HepG2 (cell line): ENCODE measurements around the gene GPATCH4. TPM values are rescaled to one million over a fixed set of nuclear protein-coding genes. Genes with fewer than 3 reads are reported as not detected.

ENCODE experiments used
- BCLAF1 ChIP-seq: fragments of 450-650 bp; IDR thresholded peaks from 2 replicates; pipeline ENCODE4 v1.6.1; 2017; ENCODE audit warnings: mild to moderate bottlenecking
- JUN ChIP-seq: sonication (generic); formaldehyde crosslinking; IDR thresholded peaks from 2 replicates; pipeline ENCODE4 v1.4.0; 2020; ENCODE audit warnings: mild to moderate bottlenecking, missing genetic modification reagents
- MTERF4 ChIP-seq: sonication (generic); formaldehyde crosslinking; IDR thresholded peaks from 2 replicates; pipeline ENCODE4 v1.8.0; 2023; ENCODE audit warnings: mild to moderate bottlenecking, missing genetic modification reagents
- PHB2 ChIP-seq: fragments of 450-650 bp; IDR thresholded peaks from 2 replicates; pipeline ENCODE4 v1.6.1; 2018; ENCODE audit not compliant: partially characterized antibody
- PRPF4 ChIP-seq: fragments of 200-400 bp; formaldehyde crosslinking; IDR thresholded peaks from 2 replicates; pipeline ENCODE4 v1.6.1; 2016; ENCODE audit warnings: low read length, low read depth; ENCODE audit not compliant: poor library complexity, severe bottlenecking
- RXRB ChIP-seq: IDR thresholded peaks from 2 replicates; pipeline ENCODE4 v1.6.1; 2016; ENCODE audit warnings: borderline replicate concordance, missing genetic modification reagents, missing compliant biosample characterization
- SCMH1 ChIP-seq: sonication (generic); formaldehyde crosslinking; IDR thresholded peaks from 2 replicates; pipeline ENCODE4 v1.9.0; 2021; ENCODE audit warnings: missing genetic modification reagents, mild to moderate bottlenecking, borderline replicate concordance
- SKI ChIP-seq: fragments of 450-650 bp; IDR thresholded peaks from one replicate; pipeline ENCODE4 v1.6.1; 2018; ENCODE audit warnings: mild to moderate bottlenecking; ENCODE audit not compliant: partially characterized antibody
- SNAPC2 ChIP-seq: sonication (generic); formaldehyde crosslinking; IDR thresholded peaks from 2 replicates; pipeline ENCODE4 v1.8.1; 2022; ENCODE audit warnings: mild to moderate bottlenecking, missing genetic modification reagents
- SYNCRIP ChIP-seq: fragments of 200-400 bp; formaldehyde crosslinking; IDR thresholded peaks from 2 replicates; pipeline ENCODE4 v1.6.1; 2018; ENCODE audit warnings: mild to moderate bottlenecking, low read depth, low read length; ENCODE audit not compliant: insufficient read depth
- U2AF1 ChIP-seq: fragments of 200-400 bp; formaldehyde crosslinking; optimal IDR thresholded peaks from 2 replicates; pipeline ENCODE3; 2017; ENCODE audit warnings: mild to moderate bottlenecking, low read depth, low read length
- U2AF2 ChIP-seq: fragments of 200-400 bp; formaldehyde crosslinking; IDR thresholded peaks from 2 replicates; pipeline ENCODE4 v1.6.1; 2017; ENCODE audit warnings: low read depth, mild to moderate bottlenecking, low read length
- UBTF ChIP-seq: sonication (generic); formaldehyde crosslinking; IDR thresholded peaks from 2 replicates; pipeline ENCODE4 v1.4.0; 2020; ENCODE audit warnings: mild to moderate bottlenecking, missing genetic modification reagents
- ZBTB3 ChIP-seq: sonication (generic); formaldehyde crosslinking; IDR thresholded peaks from 2 replicates; pipeline ENCODE4 v1.4.0; 2020; ENCODE audit warnings: low read depth, mild to moderate bottlenecking, moderate library complexity, missing genetic modification reagents, borderline replicate concordance
- ZNF256 ChIP-seq: sonication (generic); formaldehyde crosslinking; conservative IDR thresholded peaks from 2 replicates; pipeline ENCODE4 v1.4.0; 2020; ENCODE audit warnings: missing genetic modification reagents
- ZNF337 ChIP-seq: sonication (generic); formaldehyde crosslinking; IDR thresholded peaks from 2 replicates; pipeline ENCODE4 v1.5.1; 2020; ENCODE audit warnings: missing genetic modification reagents, low read depth, mild to moderate bottlenecking, borderline replicate concordance
- ZNF652 ChIP-seq: IDR thresholded peaks from 2 replicates; pipeline ENCODE4 v1.6.1; 2016; ENCODE audit warnings: low read depth, borderline replicate concordance
- ZNF670 ChIP-seq: sonication (generic); formaldehyde crosslinking; IDR thresholded peaks from 2 replicates; pipeline ENCODE4 v1.8.0; 2022; ENCODE audit warnings: mild to moderate bottlenecking, missing genetic modification reagents, borderline replicate concordance
- polyA plus RNA-seq, 8 experiments: library from polyadenylated mRNA; depleted of rRNA in 3 of 8; stranded (reverse) in 7 of 8; unstranded in 1 of 8; fragments of >200 nt; fragmentation: Illumina TruSeq in 4 of 8; extraction: Trizol in 4 of 8; gene quantifications; 2 replicates each; pipeline versions ENCODE4 v1.2.1 to v1.2.3, GENCODE V29; 2011 to 2016; ENCODE audit warnings: low read depth in 4 of 8, missing spikeins in 1 of 8, mixed read lengths in 1 of 8; ENCODE audit not compliant: insufficient read depth in 1 of 8
- total RNA-seq, 5 experiments: library from RNA; depleted of rRNA; stranded (reverse); fragments of >200 nt; fragmentation: Illumina TruSeq; extraction: Trizol; gene quantifications; 2 replicates each; pipeline ENCODE4 v1.2.3, GENCODE V29; 2016; ENCODE audit warnings: low read depth in 1 of 5
- TF ChIP-seq, protein P1 (sequence below), 2 experiments: IDR thresholded peaks; 2 replicates each; pipeline ENCODE4 v1.6.1; 2011 to 2012; ENCODE audit warnings: low read length in 2 of 2, borderline replicate concordance in 1 of 2, low read depth in 1 of 2, mild to moderate bottlenecking in 1 of 2, moderate library complexity in 1 of 2

The GPATCH4 gene
- total and polyA plus RNA-seq, 2 of the 13 experiments (the other 11 are each of a cell fraction or from before 2014, with no cell fraction given), result 19.2 to 37.9 TPM

- TF ChIP-seq, protein P1, sequence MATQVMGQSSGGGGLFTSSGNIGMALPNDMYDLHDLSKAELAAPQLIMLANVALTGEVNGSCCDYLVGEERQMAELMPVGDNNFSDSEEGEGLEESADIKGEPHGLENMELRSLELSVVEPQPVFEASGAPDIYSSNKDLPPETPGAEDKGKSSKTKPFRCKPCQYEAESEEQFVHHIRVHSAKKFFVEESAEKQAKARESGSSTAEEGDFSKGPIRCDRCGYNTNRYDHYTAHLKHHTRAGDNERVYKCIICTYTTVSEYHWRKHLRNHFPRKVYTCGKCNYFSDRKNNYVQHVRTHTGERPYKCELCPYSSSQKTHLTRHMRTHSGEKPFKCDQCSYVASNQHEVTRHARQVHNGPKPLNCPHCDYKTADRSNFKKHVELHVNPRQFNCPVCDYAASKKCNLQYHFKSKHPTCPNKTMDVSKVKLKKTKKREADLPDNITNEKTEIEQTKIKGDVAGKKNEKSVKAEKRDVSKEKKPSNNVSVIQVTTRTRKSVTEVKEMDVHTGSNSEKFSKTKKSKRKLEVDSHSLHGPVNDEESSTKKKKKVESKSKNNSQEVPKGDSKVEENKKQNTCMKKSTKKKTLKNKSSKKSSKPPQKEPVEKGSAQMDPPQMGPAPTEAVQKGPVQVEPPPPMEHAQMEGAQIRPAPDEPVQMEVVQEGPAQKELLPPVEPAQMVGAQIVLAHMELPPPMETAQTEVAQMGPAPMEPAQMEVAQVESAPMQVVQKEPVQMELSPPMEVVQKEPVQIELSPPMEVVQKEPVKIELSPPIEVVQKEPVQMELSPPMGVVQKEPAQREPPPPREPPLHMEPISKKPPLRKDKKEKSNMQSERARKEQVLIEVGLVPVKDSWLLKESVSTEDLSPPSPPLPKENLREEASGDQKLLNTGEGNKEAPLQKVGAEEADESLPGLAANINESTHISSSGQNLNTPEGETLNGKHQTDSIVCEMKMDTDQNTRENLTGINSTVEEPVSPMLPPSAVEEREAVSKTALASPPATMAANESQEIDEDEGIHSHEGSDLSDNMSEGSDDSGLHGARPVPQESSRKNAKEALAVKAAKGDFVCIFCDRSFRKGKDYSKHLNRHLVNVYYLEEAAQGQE (IDR thresholded peaks at IDR 0.05; ENCODE audit: borderline replicate concordance in 1 of 2, low read depth in 1 of 2, low read length in 2 of 2), result no peak
- TF ChIP-seq RXRB (CRISPR knock-in tag) (peak; percentile 42; the same call in 1 of the 2 replicates), MTERF4 (CRISPR knock-in tag) (no peak), U2AF1 (no peak), SKI (no peak), SYNCRIP (no peak), UBTF (peak; percentile 36; the same call in 1 of the 2 replicates), ZNF670 (CRISPR knock-in tag) (no peak), PRPF4 (no peak), U2AF2 (no peak), SNAPC2 (peak; percentile 65; the same call in 1 of the 2 replicates), SCMH1 (CRISPR knock-in tag) (no peak), JUN (CRISPR knock-in tag) (no peak), ZNF337 (CRISPR knock-in tag) (no peak), BCLAF1 (no peak), ZNF652 (no peak; the same call in 1 of the 2 replicates), ZBTB3 (CRISPR knock-in tag) (no peak), PHB2 (no peak), ZNF256 (CRISPR knock-in tag) (no peak)
Observed at GRCh38 chr1:156571919-156572662, 29.2 kb downstream of the GPATCH4 start, which contains the start of gene IQGAP3 (continued).
